Measurements from ENCODE around the gene LRRC25. TPM values are rescaled to one million over a fixed set of nuclear protein-coding genes. Genes with fewer than 3 reads are reported as not detected.

Gene LRRC25
- total RNA-seq, 1 experiment from 2014 or later, result not detected

- no peaks in the 10 kb centered on the region for H3K27me3 ChIP-seq (ENCODE audit: insufficient read depth, low read length)
- no CpG with 5 or more reads among the region's 7 CpGs for WGBS (ENCODE audit: extremely low coverage, insufficient read length, low lambda C conversion rate)
- H3K27ac ChIP-seq (ENCODE audit: insufficient read length, low read depth, low read length), result no peak overlapping the region
- H2BK120ac ChIP-seq (ENCODE audit: low read depth, low read length, poor library complexity, severe bottlenecking), result no peak overlapping the region
- H3T11ph ChIP-seq (ENCODE audit: low read length), result no peak overlapping the region
- H2AFZ ChIP-seq (ENCODE audit: low read length), result no peak overlapping the region
- Mint-ChIP-seq H3K36me3 (ENCODE audit: insufficient read depth in 1 of 3, low read depth in 3 of 3) (no peaks in the 10 kb centered on the region), H3K4me1 (peaks cover 6 to 16% of the 10 kb centered on the region in 2 experiments; a peak in 3 of 4 replicates), H3K27ac (peak overlapping the region in 1 of 3 experiments; percentile 22; a peak in 2 of 7 replicates), H3K4me3 (no peak overlapping the region), H3K27me3 (ENCODE audit: low read depth) (peaks cover 14% of the 10 kb centered on the region), H3K9me3 (no peaks in the 10 kb centered on the region)
- no peak overlapping the region for H3K56ac ChIP-seq (ENCODE audit: insufficient read length, low read depth, low read length)
- no peak overlapping the region for H4K5ac ChIP-seq (ENCODE audit: insufficient read length, low read depth, low read length)
- no peak overlapping the region for H3K18ac ChIP-seq (ENCODE audit: insufficient read length, low read depth, low read length)
- H4K8ac ChIP-seq (replicated peaks; ENCODE audit: insufficient read length, low read depth, low read length), result no peak overlapping the region
- H3K14ac ChIP-seq (ENCODE audit: insufficient read depth, low read length), result no peak overlapping the region
- H4K91ac ChIP-seq (ENCODE audit: insufficient read length, low read depth, low read length), result no peak overlapping the region
- no peak overlapping the region for H2AK5ac ChIP-seq (ENCODE audit: insufficient read length, low read length)
- no peaks in the 10 kb centered on the region for H3K79me2 ChIP-seq (ENCODE audit: insufficient read depth, low read length)
- no peak overlapping the region for H2BK20ac ChIP-seq (ENCODE audit: low read depth, low read length, poor library complexity, severe bottlenecking)
- no peaks in the 10 kb centered on the region for H3K9me3 ChIP-seq (ENCODE audit: control insufficient read depth, low read depth, low read length)
- H4K20me1 ChIP-seq (ENCODE audit: control insufficient read depth, insufficient read depth, insufficient read length), result no peaks in the 10 kb centered on the region
- H3K4me1 ChIP-seq (ENCODE audit: insufficient read depth, low read length), result no peaks in the 10 kb centered on the region
- H3K79me1 ChIP-seq (ENCODE audit: insufficient read depth, low read depth, low read length, poor library complexity, severe bottlenecking), result no peaks in the 10 kb centered on the region
- DNase-seq, result no peak
- no peak overlapping the region for H3K23ac ChIP-seq (ENCODE audit: insufficient read length, low read depth, low read length)
- no peak overlapping the region for H3K9ac ChIP-seq (ENCODE audit: extremely low read depth, insufficient read length, low read length)
- no peak overlapping the region for H3K4ac ChIP-seq (ENCODE audit: low read depth, low read length)
- no peak overlapping the region for H2BK5ac ChIP-seq (ENCODE audit: insufficient read length, low read length)
- TF ChIP-seq CTCF (conservative IDR thresholded peaks at IDR 0.05), result peak; percentile 60
- no peak overlapping the region for H2BK15ac ChIP-seq (ENCODE audit: low read depth, low read length)
- H3K4me2 ChIP-seq (ENCODE audit: insufficient read depth, insufficient read length, low read length), result no peak overlapping the region
- no peaks in the 10 kb centered on the region for H3K23me2 ChIP-seq (ENCODE audit: insufficient read length, low read depth, low read length, poor library complexity, severe bottlenecking)
- no peak overlapping the region for H2BK12ac ChIP-seq (ENCODE audit: insufficient read length, low read depth, low read length)
Measured at GRCh38 chr19:18401580-18402112, 4.2 kb upstream of the LRRC25 start.
